H1 (cell line): Measurements from ENCODE around the gene CDC42BPB. TPM values are rescaled to one million over a fixed set of nuclear protein-coding genes. Genes with fewer than 3 reads are reported as not detected.

ENCODE experiments used
- CTCF ChIA-PET: fragments of 300-600 bp; sonication (Branson Sonifier 250); formaldehyde crosslinking; loops from one replicate; lab custom pipeline; 2021; ENCODE audit not compliant: partially characterized antibody; lab: Charles Lee
- POLR2A ChIA-PET: fragments of 300-600 bp; sonication (Branson Sonifier 250); formaldehyde crosslinking; loops from one replicate; lab custom pipeline; 2021; ENCODE audit warnings: inconsistent platforms; ENCODE audit not compliant: partially characterized antibody; lab: Charles Lee
- DNase-seq, 2 experiments: peaks; one replicate each; pipeline versions ENCODE4 v3.0.0 to v3.0.0-alpha.2; 2010 to 2022; ENCODE audit warnings: low spot score in 2 of 2, low read depth in 1 of 2, mixed read lengths in 1 of 2
- FAIRE-seq: peaks from 2 replicates; lab custom pipeline; 2011; peaks lifted over from hg19 to GRCh38; lab: Jason Lieb, UNC
- H2AFZ ChIP-seq: 2 replicates; pipeline ENCODE4 v1.8.1; 2012; ENCODE audit warnings: low read length, inconsistent platforms
- H2AK5ac ChIP-seq: 2 replicates; pipeline ENCODE4 v1.6.1; 2013; ENCODE audit warnings: low read depth, low read length
- H2BK120ac ChIP-seq: replicated peaks from 2 replicates; pipeline ENCODE3; 2013; ENCODE audit warnings: low read depth, low read length, inconsistent platforms
- H2BK12ac ChIP-seq: 2 replicates; pipeline ENCODE4 v1.6.1; 2013; ENCODE audit warnings: low read depth, low read length
- H2BK15ac ChIP-seq: 2 replicates; pipeline ENCODE4 v1.6.1; 2013; ENCODE audit warnings: low read length
- H2BK20ac ChIP-seq: 2 replicates; pipeline ENCODE4 v1.6.1; 2013; ENCODE audit warnings: low read length
- H2BK5ac ChIP-seq: 2 replicates; pipeline ENCODE4 v1.6.1; 2013; ENCODE audit warnings: low read depth, low read length
- H3K14ac ChIP-seq: 2 replicates; pipeline ENCODE4 v1.6.1; 2013; ENCODE audit warnings: inconsistent platforms; ENCODE audit not compliant: insufficient read length
- H3K18ac ChIP-seq: 2 replicates; pipeline ENCODE4 v1.6.1; 2013; ENCODE audit warnings: low read length; ENCODE audit errors: extremely low read depth
- H3K23ac ChIP-seq: 2 replicates; pipeline ENCODE4 v1.6.1; 2013; ENCODE audit warnings: inconsistent platforms; ENCODE audit not compliant: insufficient read length
- H3K23me2 ChIP-seq: 2 replicates; pipeline ENCODE4 v1.6.1; 2013; ENCODE audit warnings: low read depth, low read length
- H3K27ac ChIP-seq: 2 replicates; pipeline ENCODE4 v1.6.1; 2011; ENCODE audit warnings: low read depth, low read length, inconsistent platforms
- H3K27me3 ChIP-seq, 4 experiments: replicated peaks in 1 of 4; 1 replicate in 1 of 4; 2 replicates in 3 of 4; pipeline versions ENCODE4 v1.6.1 to v1.8.1; 2011 to 2013; ENCODE audit warnings: low read length in 3 of 4, mild to moderate bottlenecking in 3 of 4, inconsistent platforms in 2 of 4, mixed read lengths in 2 of 4, moderate library complexity in 1 of 4; ENCODE audit not compliant: control insufficient read depth in 3 of 4, insufficient read depth in 3 of 4; ENCODE audit errors: extremely low read depth in 1 of 4
- H3K36me3 ChIP-seq, 4 experiments: 2 replicates each; pipeline versions ENCODE4 v1.6.1 to v1.8.1; 2011 to 2013; ENCODE audit warnings: mild to moderate bottlenecking in 4 of 4, low read length in 3 of 4, moderate library complexity in 2 of 4, control low read depth in 1 of 4, inconsistent platforms in 1 of 4; ENCODE audit not compliant: insufficient read depth in 4 of 4, control insufficient read depth in 2 of 4
- H3K4ac ChIP-seq: replicated peaks from 2 replicates; pipeline ENCODE3; 2013; ENCODE audit warnings: low read length, low read depth, mixed read lengths, inconsistent platforms; ENCODE audit not compliant: insufficient read length
- H3K4me1 ChIP-seq, 4 experiments: replicated peaks in 1 of 4; 1 replicate in 1 of 4; 2 replicates in 3 of 4; pipeline versions ENCODE4 v1.6.1 to v1.8.1; 2011 to 2013; ENCODE audit warnings: low read length in 3 of 4, inconsistent platforms in 2 of 4, mixed read lengths in 1 of 4; ENCODE audit not compliant: insufficient read depth in 4 of 4, control insufficient read depth in 3 of 4
- H3K4me2 ChIP-seq, 2 experiments: 2 replicates each; pipeline versions ENCODE4 v1.6.1 to v1.8.1; 2011 to 2013; ENCODE audit warnings: low read depth in 2 of 2, low read length in 2 of 2, control low read depth in 1 of 2, inconsistent platforms in 1 of 2, mild to moderate bottlenecking in 1 of 2; ENCODE audit not compliant: insufficient read depth in 1 of 2
- H3K4me3 ChIP-seq, 4 experiments: fragments of 200-600, 300-600 bp in 1 of 4; sonication (generic), shearing (Covaris generic), sonication (Bioruptor Twin) in 1 of 4; 2 replicates each; pipeline versions ENCODE4 v1.5.1 to v1.8.1; 2011 to 2016; ENCODE audit warnings: low read length in 4 of 4, low read depth in 3 of 4, control low read depth in 2 of 4, inconsistent platforms in 2 of 4, mild to moderate bottlenecking in 2 of 4, mixed read lengths in 1 of 4, moderate library complexity in 1 of 4; ENCODE audit not compliant: insufficient read depth in 2 of 4; ENCODE audit errors: extremely low read depth in 1 of 4
- H3K56ac ChIP-seq: replicated peaks from 2 replicates; pipeline ENCODE3; 2013; ENCODE audit warnings: low read depth, mild to moderate bottlenecking, mixed read lengths, low read length, inconsistent platforms; ENCODE audit not compliant: insufficient read length
- H3K79me1 ChIP-seq: 2 replicates; pipeline ENCODE4 v1.6.1; 2013; ENCODE audit warnings: low read depth, low read length, control low read depth
- H3K79me2 ChIP-seq, 2 experiments: 2 replicates each; pipeline versions ENCODE4 v1.6.1 to v1.8.1; 2012 to 2013; ENCODE audit warnings: low read length in 2 of 2, mild to moderate bottlenecking in 2 of 2, inconsistent platforms in 1 of 2; ENCODE audit not compliant: insufficient read depth in 2 of 2, control insufficient read depth in 1 of 2
- H3K9ac ChIP-seq, 4 experiments: replicated peaks in 1 of 4; 1 replicate in 1 of 4; 2 replicates in 3 of 4; pipeline versions ENCODE4 v1.6.1 to v1.8.1; 2011 to 2013; ENCODE audit warnings: low read depth in 3 of 4, low read length in 3 of 4, control low read depth in 2 of 4, mild to moderate bottlenecking in 2 of 4, moderate library complexity in 2 of 4, inconsistent platforms in 1 of 4; ENCODE audit errors: extremely low read depth in 1 of 4
- H3K9me3 ChIP-seq, 2 experiments: 2 replicates each; pipeline versions ENCODE4 v1.6.1 to v1.8.1; 2012 to 2013; ENCODE audit warnings: mild to moderate bottlenecking in 2 of 2, moderate library complexity in 2 of 2, control low read depth in 1 of 2, inconsistent platforms in 1 of 2, low read depth in 1 of 2, low read length in 1 of 2, mixed read lengths in 1 of 2; ENCODE audit not compliant: insufficient read depth in 2 of 2
- H4K20me1 ChIP-seq, 2 experiments: replicated peaks in 1 of 2; 2 replicates each; pipeline versions ENCODE3 to v1.8.1; 2011 to 2013; ENCODE audit warnings: inconsistent platforms in 2 of 2, low read length in 2 of 2, mild to moderate bottlenecking in 1 of 2; ENCODE audit not compliant: insufficient read depth in 2 of 2, control insufficient read depth in 1 of 2
- H4K5ac ChIP-seq: 2 replicates; pipeline ENCODE4 v1.6.1; 2013; ENCODE audit warnings: low read length, low read depth, mixed read lengths, inconsistent platforms; ENCODE audit not compliant: insufficient read length
- H4K8ac ChIP-seq: 2 replicates; pipeline ENCODE4 v1.8.0; 2013; ENCODE audit warnings: mild to moderate bottlenecking, moderate library complexity, low read length, inconsistent platforms; ENCODE audit not compliant: insufficient read depth; ENCODE audit errors: extremely low read depth
- H4K91ac ChIP-seq: replicated peaks from 2 replicates; pipeline ENCODE3; 2013; ENCODE audit warnings: low read length, mixed read lengths, inconsistent platforms; ENCODE audit not compliant: insufficient read length
- BCL11A ChIP-seq, 2 experiments: IDR thresholded peaks; one replicate each; pipeline ENCODE4 v1.6.1; 2011; ENCODE audit warnings: low read depth in 2 of 2, low read length in 2 of 2, mild to moderate bottlenecking in 2 of 2
- CBX8 ChIP-seq: fragments of 300-800, 300-1000 bp; sonication (generic); IDR thresholded peaks from 2 replicates; pipeline ENCODE4 v1.7.1; 2016; ENCODE audit warnings: low read depth, low read length, borderline replicate concordance
- CREB1 ChIP-seq: IDR thresholded peaks from 2 replicates; pipeline ENCODE4 v1.6.1; 2012; ENCODE audit warnings: inconsistent platforms
- GABPA ChIP-seq: IDR thresholded peaks from 2 replicates; pipeline ENCODE4 v1.6.1; 2011; ENCODE audit warnings: mild to moderate bottlenecking, low read length, moderate library complexity, borderline replicate concordance; ENCODE audit not compliant: insufficient read depth
- HDAC6 ChIP-seq: IDR thresholded peaks from one replicate; pipeline ENCODE4 v1.7.1; 2012; ENCODE audit warnings: low read depth, mild to moderate bottlenecking, inconsistent platforms, low read length, moderate library complexity
- JUND ChIP-seq: IDR thresholded peaks from 2 replicates; pipeline ENCODE4 v1.6.1; 2011; ENCODE audit warnings: mild to moderate bottlenecking, improper control_type of control experiment, low read length
- POLR2A ChIP-seq, 2 experiments: IDR thresholded peaks; 1 replicate in 1 of 2; 2 replicates in 1 of 2; pipeline ENCODE4 v1.6.1; 2011; ENCODE audit warnings: low read depth in 2 of 2, low read length in 2 of 2, mild to moderate bottlenecking in 2 of 2; ENCODE audit errors: control extremely low read depth in 1 of 2
- POU5F1 ChIP-seq: IDR thresholded peaks from 2 replicates; pipeline ENCODE4 v1.6.1; 2011; ENCODE audit warnings: low read depth, mild to moderate bottlenecking, low read length, moderate library complexity
- RBBP5 ChIP-seq: IDR thresholded peaks from 2 replicates; pipeline ENCODE4 v1.7.1; 2012; ENCODE audit warnings: low read depth, mild to moderate bottlenecking, inconsistent platforms, low read length, moderate library complexity, borderline replicate concordance
- RFX5 ChIP-seq: IDR thresholded peaks from 2 replicates; pipeline ENCODE4 v1.6.1; 2011; ENCODE audit warnings: low read depth, low read length, improper control_type of control experiment, borderline replicate concordance
- RNF2 ChIP-seq: fragments of 200-900, 300-1000 bp; sonication (generic); IDR thresholded peaks from 2 replicates; pipeline ENCODE4 v1.7.1; 2016; ENCODE audit warnings: borderline replicate concordance, low read depth, mild to moderate bottlenecking, antibody characterized with exemption, low read length; ENCODE audit not compliant: poor library complexity, severe bottlenecking; ENCODE audit errors: missing control alignments
- SRF ChIP-seq: IDR thresholded peaks from 2 replicates; pipeline ENCODE4 v1.6.1; 2011; ENCODE audit warnings: mild to moderate bottlenecking, low read depth, low read length, moderate library complexity
- TEAD4 ChIP-seq: IDR thresholded peaks from 2 replicates; pipeline ENCODE4 v1.6.1; 2012; ENCODE audit warnings: low read depth, low read length, inconsistent platforms, mixed read lengths
- WGBS, 2 experiments: shearing (Covaris generic) in 1 of 2; methylation state at CpG; one replicate each; pipeline versions ENCODE4 v1.1.6 to v1.1.7; 2013 to 2015; ENCODE audit warnings: low lambda C conversion rate in 2 of 2, mixed read lengths in 2 of 2, inconsistent platforms in 1 of 2, low coverage in 1 of 2, missing lambda C conversion rate in 1 of 2; ENCODE audit not compliant: insufficient replicate concordance in 2 of 2, insufficient coverage in 1 of 2, insufficient read length in 1 of 2; ENCODE audit errors: extremely low coverage in 1 of 2, missing lambda C conversion rate in 1 of 2; 5-methylcytosine and 5-hydroxymethylcytosine counted together
- polyA plus RNA-seq, 7 experiments: library from polyadenylated mRNA; depleted of rRNA in 3 of 7; stranded (reverse) in 5 of 7; unstranded in 2 of 7; fragments of >200 nt in 5 of 7; fragments of 200-250 nt in 2 of 7; gene quantifications; 1 replicate in 5 of 7; 2 replicates in 1 of 7; 4 replicates in 1 of 7; pipeline versions ENCODE4 v1.2.1 to v1.2.3, GENCODE V29; 2011 to 2013; ENCODE audit warnings: missing spikeins in 2 of 7, mixed read lengths in 2 of 7
- total RNA-seq: library from RNA; stranded (reverse); fragmentation: NEBNext Ultra II Directional; extraction: Animal tissue kit (Norgen Biotek cat#: 25700); gene quantifications from 2 replicates; pipeline ENCODE4 v1.2.1, GENCODE V29; 2021

Gene CDC42BPB
- total and polyA plus RNA-seq, 2 of the 8 experiments (the other 6 are each of a cell fraction or from before 2014, with no cell fraction given) = 51.2 to 88.2 TPM

DNA sequence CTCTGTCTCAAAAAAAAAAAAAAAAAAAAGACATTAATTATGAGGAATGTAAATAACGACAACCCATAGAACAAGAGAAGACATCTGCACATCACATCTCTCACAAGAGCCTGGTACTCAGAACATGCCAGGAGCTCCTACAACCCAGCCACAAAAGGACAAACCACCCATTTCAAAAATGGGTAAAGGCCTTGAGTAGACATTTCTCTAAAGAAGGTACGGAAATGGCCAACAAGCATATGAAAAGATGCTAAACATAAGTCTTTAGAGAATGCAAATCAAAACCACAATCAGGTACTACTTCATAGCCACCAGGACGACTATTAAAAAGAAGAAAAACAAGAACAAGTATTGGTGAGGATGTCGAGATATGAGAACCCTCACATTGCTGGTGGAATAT lies 121.6 kb downstream of the CDC42BPB start:
- no peak overlapping the region for H3K4me3 ChIP-seq
- H4K5ac ChIP-seq = no peak overlapping the region
- ChIA-PET CTCF (interaction anchor here (0.6 to 1.0 kb wide), 2 partner anchors 151 to 182 kb away, joined by 3 read pairs; no protein-coding TSS in a partner anchor), POLR2A (no interaction called here)
- H2AFZ ChIP-seq = no peak overlapping the region
- H3K79me2 ChIP-seq = no peaks in the 10 kb centered on the region
- H3K23me2 ChIP-seq = no peaks in the 10 kb centered on the region
- H3K56ac ChIP-seq = no peak overlapping the region
- FAIRE-seq = no peak
- H4K8ac ChIP-seq = no peak overlapping the region
- H4K91ac ChIP-seq = no peak overlapping the region
- no peak overlapping the region for H2AK5ac ChIP-seq
- H4K20me1 ChIP-seq = peaks cover 0 to 5% of the 10 kb centered on the region in 2 experiments
- no peak overlapping the region for H3K18ac ChIP-seq
- no peak for DNase-seq
- no peak overlapping the region for H3K4ac ChIP-seq
- no peak overlapping the region for H2BK20ac ChIP-seq
- H2BK12ac ChIP-seq = no peak overlapping the region
- H2BK15ac ChIP-seq = no peak overlapping the region
- no peak overlapping the region for H2BK120ac ChIP-seq
- H2BK5ac ChIP-seq = no peak overlapping the region
- peaks cover 0 to 4% (median 1%) of the 10 kb centered on the region in 4 experiments; a peak in 4 of 7 replicates for H3K4me1 ChIP-seq
- no peaks in the 10 kb centered on the region for H3K9me3 ChIP-seq
- H3K27me3 ChIP-seq = peaks cover 0 to 10% (median 9%) of the 10 kb centered on the region in 4 experiments; a peak in 5 of 7 replicates
- H3K79me1 ChIP-seq = no peaks in the 10 kb centered on the region
- H3K4me2 ChIP-seq = no peak overlapping the region
- H3K14ac ChIP-seq = no peak overlapping the region
- WGBS, 2 experiments = 87% methylated on average over 4 of the region's 4 CpGs; no CpG with 5 or more reads in 1 of the 2 experiments
- TF ChIP-seq SRF (no peak), CREB1 (no peak), POU5F1 (no peak), GABPA (no peak), CBX8 (no peak), JUND (no peak), POLR2A (IDR thresholded peaks at IDR 0.05; ENCODE audit: control extremely low read depth in 1 of 2, low read depth in 2 of 2, low read length in 2 of 2) (no peak), HDAC6 (no peak), RBBP5 (no peak), BCL11A (IDR thresholded peaks at IDR 0.05; ENCODE audit: low read depth in 2 of 2, low read length in 2 of 2) (no peak), TEAD4 (no peak), RNF2 (no peak), RFX5 (no peak)
- no peak overlapping the region for H3K27ac ChIP-seq
- no peak overlapping the region for H3K23ac ChIP-seq
- H3K9ac ChIP-seq = no peak overlapping the region
- H3K36me3 ChIP-seq = peaks cover 0 to 32% (median 13%) of the 10 kb centered on the region in 4 experiments; a peak in 6 of 8 replicates
